ENCODE measurements around the gene SNX25. TPM values are rescaled to one million over a fixed set of nuclear protein-coding genes. Genes with fewer than 3 reads are reported as not detected.

SNX25 gene
- total RNA-seq, 1 experiment from 2014 or later: 3.5 TPM

DNA sequence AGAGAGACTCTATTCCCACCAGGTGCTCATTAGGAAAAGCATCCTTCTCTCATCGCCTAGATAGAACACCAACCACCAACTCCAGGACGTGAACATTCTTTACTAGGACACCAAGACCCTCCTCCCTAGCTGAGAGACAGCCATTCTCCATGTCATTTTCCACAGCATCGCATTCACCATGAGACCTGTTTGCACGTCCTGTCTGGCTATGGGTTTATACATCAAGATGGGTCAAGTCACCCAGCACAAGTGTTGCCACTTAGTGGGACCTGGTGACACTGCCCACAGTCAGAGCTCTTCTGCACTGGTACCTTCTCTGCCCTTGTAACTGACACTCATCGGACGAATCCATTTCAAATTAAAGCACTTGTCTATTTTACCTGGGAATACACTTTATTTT lies 168.9 kb downstream of the SNX25 start:
- Histone ChIP-seq H3K9me3 (ENCODE audit: low read depth, low read length, poor library complexity, severe bottlenecking) (peaks cover 16% of the 10 kb centered on the region), H3K27me3 (replicated peaks; ENCODE audit: insufficient read depth, low read depth, low read length, poor library complexity) (peaks cover 11% of the 10 kb centered on the region), H3K4me3 (ENCODE audit: low read depth, low read length, poor library complexity, severe bottlenecking) (no peak overlapping the region), H3K4me1 (ENCODE audit: insufficient read depth, low read length, poor library complexity, severe bottlenecking) (peaks cover 11% of the 10 kb centered on the region), H3K27ac (ENCODE audit: low read depth, low read length, poor library complexity, severe bottlenecking) (no peak overlapping the region), H3K36me3 (ENCODE audit: insufficient read depth, low read length, poor library complexity, severe bottlenecking) (no peaks in the 10 kb centered on the region)
- no peak for DNase-seq (ENCODE audit: low spot score)
- ChIA-PET POLR2A (ENCODE audit: low non-redundant PET) (no interaction called here), CTCF (no interaction called here)
- TF ChIP-seq EZH2 (IDR thresholded peaks at IDR 0.05; ENCODE audit: borderline replicate concordance, low read depth, low read length, poor library complexity, severe bottlenecking): no peak
- TF ChIP-seq, protein P1, sequence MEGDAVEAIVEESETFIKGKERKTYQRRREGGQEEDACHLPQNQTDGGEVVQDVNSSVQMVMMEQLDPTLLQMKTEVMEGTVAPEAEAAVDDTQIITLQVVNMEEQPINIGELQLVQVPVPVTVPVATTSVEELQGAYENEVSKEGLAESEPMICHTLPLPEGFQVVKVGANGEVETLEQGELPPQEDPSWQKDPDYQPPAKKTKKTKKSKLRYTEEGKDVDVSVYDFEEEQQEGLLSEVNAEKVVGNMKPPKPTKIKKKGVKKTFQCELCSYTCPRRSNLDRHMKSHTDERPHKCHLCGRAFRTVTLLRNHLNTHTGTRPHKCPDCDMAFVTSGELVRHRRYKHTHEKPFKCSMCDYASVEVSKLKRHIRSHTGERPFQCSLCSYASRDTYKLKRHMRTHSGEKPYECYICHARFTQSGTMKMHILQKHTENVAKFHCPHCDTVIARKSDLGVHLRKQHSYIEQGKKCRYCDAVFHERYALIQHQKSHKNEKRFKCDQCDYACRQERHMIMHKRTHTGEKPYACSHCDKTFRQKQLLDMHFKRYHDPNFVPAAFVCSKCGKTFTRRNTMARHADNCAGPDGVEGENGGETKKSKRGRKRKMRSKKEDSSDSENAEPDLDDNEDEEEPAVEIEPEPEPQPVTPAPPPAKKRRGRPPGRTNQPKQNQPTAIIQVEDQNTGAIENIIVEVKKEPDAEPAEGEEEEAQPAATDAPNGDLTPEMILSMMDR (conservative IDR thresholded peaks at IDR 0.05; ENCODE audit: low read depth, low read length): no peak
- intact Hi-C loops (cut with micrococcal nuclease; ENCODE audit: unreplicated experiment): no loop called here
- BruUV-seq (replicated peaks): no TSS peak

DNA sequence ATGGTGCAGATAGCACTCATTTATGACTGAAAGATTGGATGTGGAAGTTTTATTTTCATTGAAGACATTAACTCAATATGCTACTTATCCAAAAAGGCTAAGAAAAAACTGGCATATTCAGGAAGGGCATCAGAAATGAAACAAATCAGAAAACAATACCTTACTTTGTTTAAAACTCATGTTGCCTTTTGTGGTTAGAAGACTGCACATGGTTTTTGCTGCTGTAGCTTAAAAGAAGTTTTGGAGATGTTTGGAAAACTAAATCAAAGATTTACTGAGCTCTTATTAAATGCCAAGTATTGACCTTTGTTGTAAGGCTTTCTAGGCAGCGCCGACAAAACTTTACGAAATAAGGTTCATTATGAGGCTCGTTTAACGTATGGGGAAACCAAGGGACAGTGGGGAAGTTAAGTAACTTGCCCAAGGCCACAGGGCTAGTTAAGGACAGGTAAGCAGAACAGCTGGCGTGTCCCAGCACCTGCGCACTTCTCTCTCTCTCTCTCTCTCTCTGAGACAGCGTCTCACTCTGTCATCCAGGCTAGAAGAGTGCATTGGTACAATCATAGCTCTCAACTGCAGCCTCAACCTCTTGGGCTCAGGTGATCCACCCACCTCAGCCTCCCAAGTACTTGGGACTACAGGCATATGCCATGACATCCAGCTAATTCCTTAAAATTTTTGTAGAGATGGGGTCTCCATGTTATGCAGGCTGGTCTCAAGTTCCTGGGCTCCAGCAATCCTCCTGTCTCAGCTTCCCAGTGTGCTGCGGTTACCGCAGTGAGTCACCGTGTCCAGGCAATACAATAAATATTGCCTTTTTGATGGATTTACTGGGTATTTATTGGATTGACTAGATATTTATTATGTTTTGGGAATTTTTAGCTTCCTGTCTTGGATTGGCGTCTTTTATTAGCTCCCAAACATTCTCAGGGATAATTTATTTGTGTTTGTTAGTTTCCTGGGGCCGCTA lies 170.2 kb downstream of the SNX25 start:
- no peak for DNase-seq (ENCODE audit: low spot score)
- intact Hi-C loops (cut with micrococcal nuclease; ENCODE audit: unreplicated experiment): loop anchor here (2.0 kb wide), 1 partner anchor 169 kb away; no protein-coding TSS in a partner anchor
- no TSS peak for BruUV-seq (replicated peaks)
- CTCF ChIA-PET: no interaction called here
- Histone ChIP-seq H3K4me1 (ENCODE audit: insufficient read depth, low read length, poor library complexity, severe bottlenecking) (peaks cover 13% of the 10 kb centered on the region), H3K9me3 (ENCODE audit: low read depth, low read length, poor library complexity, severe bottlenecking) (peaks cover 16% of the 10 kb centered on the region), H3K36me3 (ENCODE audit: insufficient read depth, low read length, poor library complexity, severe bottlenecking) (no peaks in the 10 kb centered on the region), H3K27ac (ENCODE audit: low read depth, low read length, poor library complexity, severe bottlenecking) (no peak overlapping the region), H3K27me3 (replicated peaks; ENCODE audit: insufficient read depth, low read depth, low read length, poor library complexity) (peaks cover 9% of the 10 kb centered on the region), H3K4me3 (ENCODE audit: low read depth, low read length, poor library complexity, severe bottlenecking) (no peak overlapping the region)
- POLR2A ChIA-PET (ENCODE audit: low non-redundant PET): no interaction called here
- no peak for TF ChIP-seq EZH2 (IDR thresholded peaks at IDR 0.05; ENCODE audit: borderline replicate concordance, low read depth, low read length, poor library complexity, severe bottlenecking)
- TF ChIP-seq, protein P1 (conservative IDR thresholded peaks at IDR 0.05; ENCODE audit: low read depth, low read length): no peak

DNA sequence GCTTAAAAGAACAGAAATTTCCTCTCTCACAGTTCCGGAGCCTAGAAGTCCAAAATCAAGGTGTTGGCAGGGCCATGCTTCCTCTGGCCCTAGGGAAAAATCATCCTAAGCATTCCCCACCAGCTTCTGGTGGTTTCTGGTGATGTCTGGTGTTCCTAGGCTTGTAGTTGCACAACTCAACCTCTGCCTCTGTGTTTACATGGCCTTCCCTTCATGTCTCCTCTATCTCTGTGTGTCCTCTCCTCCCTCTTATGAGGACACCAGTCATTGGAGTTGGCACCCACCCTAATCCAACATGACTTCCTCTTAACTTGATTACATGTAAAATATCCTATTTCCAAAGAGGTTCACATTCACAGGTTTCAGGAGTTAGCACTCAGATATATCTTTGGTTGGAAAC lies 170.9 kb downstream of the SNX25 start:
- Histone ChIP-seq H3K9me3 (ENCODE audit: low read depth, low read length, poor library complexity, severe bottlenecking) (peaks cover 16% of the 10 kb centered on the region), H3K36me3 (ENCODE audit: insufficient read depth, low read length, poor library complexity, severe bottlenecking) (no peaks in the 10 kb centered on the region), H3K27me3 (replicated peaks; ENCODE audit: insufficient read depth, low read depth, low read length, poor library complexity) (peaks cover 9% of the 10 kb centered on the region), H3K4me3 (ENCODE audit: low read depth, low read length, poor library complexity, severe bottlenecking) (no peak overlapping the region), H3K27ac (ENCODE audit: low read depth, low read length, poor library complexity, severe bottlenecking) (no peak overlapping the region), H3K4me1 (ENCODE audit: insufficient read depth, low read length, poor library complexity, severe bottlenecking) (peaks cover 20% of the 10 kb centered on the region)
- CTCF ChIA-PET: no interaction called here
- no TSS peak for BruUV-seq (replicated peaks)
- POLR2A ChIA-PET (ENCODE audit: low non-redundant PET): interaction anchor here (0.6 kb wide), 1 partner anchor 18 kb away, joined by 5 read pairs; no protein-coding TSS in a partner anchor
- no peak for DNase-seq (ENCODE audit: low spot score)
- TF ChIP-seq, protein P1 (conservative IDR thresholded peaks at IDR 0.05; ENCODE audit: low read depth, low read length): no peak
- TF ChIP-seq EZH2 (IDR thresholded peaks at IDR 0.05; ENCODE audit: borderline replicate concordance, low read depth, low read length, poor library complexity, severe bottlenecking): no peak
- intact Hi-C loops (cut with micrococcal nuclease; ENCODE audit: unreplicated experiment): loop anchor here (2.0 kb wide), 1 partner anchor 170 kb away; no protein-coding TSS in a partner anchor

Measured in A673 (cell line).